Cardiac muscle cell (in vitro differentiated cells and primary cell): ENCODE measurements around the gene KRTAP1-5. TPM values are rescaled to one million over a fixed set of nuclear protein-coding genes. Genes with fewer than 3 reads are reported as not detected.

Experiments used
- DNase-seq, 2 donors: peaks; one replicate each; pipeline versions ENCODE4 v3.0.0 to v3.0.0-alpha.2; 2010 to 2017; ENCODE audit warnings: low read depth in 1 of 2, low spot score in 1 of 2
- H3K27ac ChIP-seq: fragments of 200-600 bp; sonication (generic); 2 replicates; pipeline ENCODE4 v1.5.1; 2016
- H3K27me3 ChIP-seq: fragments of 200-600 bp; sonication (generic); 2 replicates; pipeline ENCODE4 v1.6.0; 2016; ENCODE audit warnings: control low read depth
- H3K36me3 ChIP-seq: fragments of 200-600 bp; sonication (generic); 2 replicates; pipeline ENCODE4 v1.5.1; 2016; ENCODE audit warnings: control low read depth
- H3K4me1 ChIP-seq: fragments of 200-600 bp; sonication (generic); 2 replicates; pipeline ENCODE4 v1.8.1; 2017; ENCODE audit warnings: low read depth, mild to moderate bottlenecking, mixed run types
- H3K4me3 ChIP-seq: fragments of 200-600 bp; sonication (generic); 2 replicates; pipeline ENCODE4 v1.5.1; 2016; ENCODE audit warnings: mild to moderate bottlenecking
- H3K9me3 ChIP-seq: fragments of 200-600 bp; sonication (generic); 2 replicates; pipeline ENCODE4 v1.5.1; 2017; ENCODE audit warnings: low read depth, mild to moderate bottlenecking, control low read depth
- CTCF ChIP-seq: IDR thresholded peaks from 2 replicates; pipeline ENCODE4 v1.5.1; 2012; ENCODE audit warnings: low read depth, mild to moderate bottlenecking, low read length
- polyA plus RNA-seq: library from polyadenylated mRNA; unstranded; fragments of >200 nt; fragmentation: Nextera tagmentation; extraction: Ambion mirVana; gene quantifications from 2 replicates; pipeline ENCODE4 v1.2.1, GENCODE V29; 2016
- total RNA-seq: library from RNA; depleted of rRNA; stranded (reverse); fragments of >200 nt; gene quantifications from 2 replicates; pipeline ENCODE4 v1.2.3, GENCODE V29; 2016

The KRTAP1-5 gene
- total and polyA plus RNA-seq, 2 experiments from 2014 or later: not detected

GRCh38 chr17:41018541-41018940, 8.5 kb downstream of the KRTAP1-5 start:
- H3K9me3 ChIP-seq: no peaks in the 10 kb centered on the region
- H3K4me1 ChIP-seq: no peaks in the 10 kb centered on the region
- H3K27me3 ChIP-seq: no peaks in the 10 kb centered on the region
- no peak for TF ChIP-seq CTCF
- DNase-seq: no peak
- no peak overlapping the region for H3K27ac ChIP-seq
- no peaks in the 10 kb centered on the region for H3K36me3 ChIP-seq
- H3K4me3 ChIP-seq: no peak overlapping the region

- Histone ChIP-seq H3K4me3 (no peak overlapping the region), H3K9me3 (no peaks in the 10 kb centered on the region), H3K4me1 (no peaks in the 10 kb centered on the region), H3K36me3 (no peaks in the 10 kb centered on the region), H3K27me3 (no peaks in the 10 kb centered on the region), H3K27ac (no peak overlapping the region)
- TF ChIP-seq CTCF: no peak
- DNase-seq: no peak
Measured at GRCh38 chr17:41016578-41017215, 10.3 kb downstream of the KRTAP1-5 start.

- Histone ChIP-seq H3K36me3 (no peaks in the 10 kb centered on the region), H3K9me3 (no peaks in the 10 kb centered on the region), H3K4me1 (no peaks in the 10 kb centered on the region), H3K4me3 (no peak overlapping the region), H3K27me3 (no peaks in the 10 kb centered on the region), H3K27ac (no peak overlapping the region)
- no peak for TF ChIP-seq CTCF
- no peak for DNase-seq
Measured at GRCh38 chr17:41015454-41015853, 11.6 kb downstream of the KRTAP1-5 start.

GRCh38 chr17:41013606-41014005, 13.4 kb downstream of the KRTAP1-5 start:
- no peak for DNase-seq
- H3K9me3 ChIP-seq: no peaks in the 10 kb centered on the region
- H3K36me3 ChIP-seq: no peaks in the 10 kb centered on the region
- no peak for TF ChIP-seq CTCF
- H3K27me3 ChIP-seq: no peaks in the 10 kb centered on the region
- no peaks in the 10 kb centered on the region for H3K4me1 ChIP-seq
- no peak overlapping the region for H3K4me3 ChIP-seq
- no peak overlapping the region for H3K27ac ChIP-seq

- Histone ChIP-seq H3K4me1 (no peaks in the 10 kb centered on the region), H3K9me3 (no peaks in the 10 kb centered on the region), H3K4me3 (no peak overlapping the region), H3K27ac (no peak overlapping the region), H3K27me3 (no peaks in the 10 kb centered on the region), H3K36me3 (no peaks in the 10 kb centered on the region)
- DNase-seq: no peak
- no peak for TF ChIP-seq CTCF
Measured at GRCh38 chr17:41013181-41013580, 13.8 kb downstream of the KRTAP1-5 start.
